Adrenal gland (tissue), 5 donors: ENCODE results near the gene C19orf25.

Source experiments
- POLR2A ChIP-seq, 2 donors: fragments of 450-650 bp; IDR thresholded peaks; one replicate each; pipeline ENCODE4 v1.6.1; 2017; ENCODE audit warnings: antibody characterized with exemption in 2 of 2, mild to moderate bottlenecking in 2 of 2, moderate library complexity in 1 of 2
- TF ChIP-seq, protein P1 (sequence below), 6 experiments: fragments of 450-650 bp in 4 of 6; fragments of 200-600 bp in 2 of 6; sonication (generic) in 1 of 6; IDR thresholded peaks; 1 replicate in 5 of 6; 2 replicates in 1 of 6; pipeline versions ENCODE4 v1.5.1 to v1.8.0; 2016 to 2021; ENCODE audit warnings: antibody characterized with exemption in 6 of 6, mild to moderate bottlenecking in 2 of 6, moderate library complexity in 1 of 6
- donor health status: DM: no; HTN: no; CAD: no.

- TF ChIP-seq, protein P1, sequence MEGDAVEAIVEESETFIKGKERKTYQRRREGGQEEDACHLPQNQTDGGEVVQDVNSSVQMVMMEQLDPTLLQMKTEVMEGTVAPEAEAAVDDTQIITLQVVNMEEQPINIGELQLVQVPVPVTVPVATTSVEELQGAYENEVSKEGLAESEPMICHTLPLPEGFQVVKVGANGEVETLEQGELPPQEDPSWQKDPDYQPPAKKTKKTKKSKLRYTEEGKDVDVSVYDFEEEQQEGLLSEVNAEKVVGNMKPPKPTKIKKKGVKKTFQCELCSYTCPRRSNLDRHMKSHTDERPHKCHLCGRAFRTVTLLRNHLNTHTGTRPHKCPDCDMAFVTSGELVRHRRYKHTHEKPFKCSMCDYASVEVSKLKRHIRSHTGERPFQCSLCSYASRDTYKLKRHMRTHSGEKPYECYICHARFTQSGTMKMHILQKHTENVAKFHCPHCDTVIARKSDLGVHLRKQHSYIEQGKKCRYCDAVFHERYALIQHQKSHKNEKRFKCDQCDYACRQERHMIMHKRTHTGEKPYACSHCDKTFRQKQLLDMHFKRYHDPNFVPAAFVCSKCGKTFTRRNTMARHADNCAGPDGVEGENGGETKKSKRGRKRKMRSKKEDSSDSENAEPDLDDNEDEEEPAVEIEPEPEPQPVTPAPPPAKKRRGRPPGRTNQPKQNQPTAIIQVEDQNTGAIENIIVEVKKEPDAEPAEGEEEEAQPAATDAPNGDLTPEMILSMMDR (IDR thresholded peaks at IDR 0.05), result no peak
- TF ChIP-seq POLR2A (IDR thresholded peaks at IDR 0.05), result no peak
Observed at GRCh38 chr19:1522838-1523237, 43.8 kb upstream of the C19orf25 start.
